Ishikawa (cell line): ENCODE data around the gene NUDT14.

Experiments
- MAX ChIP-seq: IDR thresholded peaks from 2 replicates; pipeline ENCODE4 v1.6.1; 2012
- RAD21 ChIP-seq: IDR thresholded peaks from 2 replicates; pipeline ENCODE4 v1.6.1; 2012; ENCODE audit warnings: low read depth
- REST ChIP-seq: IDR thresholded peaks from 2 replicates; pipeline ENCODE4 v1.6.1; 2012; ENCODE audit warnings: low read depth, mild to moderate bottlenecking
- TAF1 ChIP-seq: IDR thresholded peaks from 2 replicates; pipeline ENCODE4 v1.6.1; 2012; ENCODE audit warnings: low read depth, mild to moderate bottlenecking
- TCF12 ChIP-seq: IDR thresholded peaks from 2 replicates; pipeline ENCODE4 v1.6.1; 2012; ENCODE audit warnings: low read depth

- TF ChIP-seq MAX (no peak), RAD21 (no peak), REST (no peak), TCF12 (no peak), TAF1 (no peak)
These were observed 6.9 kb downstream of the NUDT14 start for GRCh38 chr14:105173901-105174894.
